ENCODE data around the gene SALL1. TPM values are rescaled to one million over a fixed set of nuclear protein-coding genes. Genes with fewer than 3 reads are reported as not detected.

SALL1 gene
- total and polyA plus RNA-seq, 2 of the 13 experiments (the other 11 are each of a cell fraction or from before 2014, with no cell fraction given) = 6.6 to 12.3 TPM

GRCh38 chr16:51149721-51150164, 1.3 kb downstream of the SALL1 start (continued):
- TF ChIP-seq, protein P1, sequence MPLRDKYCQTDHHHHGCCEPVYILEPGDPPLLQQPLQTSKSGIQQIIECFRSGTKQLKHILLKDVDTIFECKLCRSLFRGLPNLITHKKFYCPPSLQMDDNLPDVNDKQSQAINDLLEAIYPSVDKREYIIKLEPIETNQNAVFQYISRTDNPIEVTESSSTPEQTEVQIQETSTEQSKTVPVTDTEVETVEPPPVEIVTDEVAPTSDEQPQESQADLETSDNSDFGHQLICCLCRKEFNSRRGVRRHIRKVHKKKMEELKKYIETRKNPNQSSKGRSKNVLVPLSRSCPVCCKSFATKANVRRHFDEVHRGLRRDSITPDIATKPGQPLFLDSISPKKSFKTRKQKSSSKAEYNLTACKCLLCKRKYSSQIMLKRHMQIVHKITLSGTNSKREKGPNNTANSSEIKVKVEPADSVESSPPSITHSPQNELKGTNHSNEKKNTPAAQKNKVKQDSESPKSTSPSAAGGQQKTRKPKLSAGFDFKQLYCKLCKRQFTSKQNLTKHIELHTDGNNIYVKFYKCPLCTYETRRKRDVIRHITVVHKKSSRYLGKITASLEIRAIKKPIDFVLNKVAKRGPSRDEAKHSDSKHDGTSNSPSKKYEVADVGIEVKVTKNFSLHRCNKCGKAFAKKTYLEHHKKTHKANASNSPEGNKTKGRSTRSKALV (CRISPR knock-in tag; IDR thresholded peaks at IDR 0.05) = peak; percentile 65; the same call in 1 of the 2 replicates
- TF ChIP-seq, protein P2, sequence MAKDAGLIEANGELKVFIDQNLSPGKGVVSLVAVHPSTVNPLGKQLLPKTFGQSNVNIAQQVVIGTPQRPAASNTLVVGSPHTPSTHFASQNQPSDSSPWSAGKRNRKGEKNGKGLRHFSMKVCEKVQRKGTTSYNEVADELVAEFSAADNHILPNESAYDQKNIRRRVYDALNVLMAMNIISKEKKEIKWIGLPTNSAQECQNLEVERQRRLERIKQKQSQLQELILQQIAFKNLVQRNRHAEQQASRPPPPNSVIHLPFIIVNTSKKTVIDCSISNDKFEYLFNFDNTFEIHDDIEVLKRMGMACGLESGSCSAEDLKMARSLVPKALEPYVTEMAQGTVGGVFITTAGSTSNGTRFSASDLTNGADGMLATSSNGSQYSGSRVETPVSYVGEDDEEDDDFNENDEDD (CRISPR knock-in tag; IDR thresholded peaks at IDR 0.05; ENCODE audit: borderline replicate concordance) = no peak
- TF ChIP-seq MATR3 (CRISPR knock-in tag; IDR thresholded peaks at IDR 0.05) (no peak), ZNF784 (CRISPR knock-in tag; IDR thresholded peaks at IDR 0.05; ENCODE audit: borderline replicate concordance) (no peak), ZBTB40 (IDR thresholded peaks at IDR 0.05) (no peak), ZBTB40 (CRISPR knock-in tag; IDR thresholded peaks at IDR 0.05) (peak; percentile 25; the same call in 1 of the 2 replicates), ZNF619 (CRISPR knock-in tag; IDR thresholded peaks at IDR 0.05) (no peak), RARA (CRISPR knock-in tag; IDR thresholded peaks at IDR 0.05) (no peak)
- TF ChIP-seq, protein P3, sequence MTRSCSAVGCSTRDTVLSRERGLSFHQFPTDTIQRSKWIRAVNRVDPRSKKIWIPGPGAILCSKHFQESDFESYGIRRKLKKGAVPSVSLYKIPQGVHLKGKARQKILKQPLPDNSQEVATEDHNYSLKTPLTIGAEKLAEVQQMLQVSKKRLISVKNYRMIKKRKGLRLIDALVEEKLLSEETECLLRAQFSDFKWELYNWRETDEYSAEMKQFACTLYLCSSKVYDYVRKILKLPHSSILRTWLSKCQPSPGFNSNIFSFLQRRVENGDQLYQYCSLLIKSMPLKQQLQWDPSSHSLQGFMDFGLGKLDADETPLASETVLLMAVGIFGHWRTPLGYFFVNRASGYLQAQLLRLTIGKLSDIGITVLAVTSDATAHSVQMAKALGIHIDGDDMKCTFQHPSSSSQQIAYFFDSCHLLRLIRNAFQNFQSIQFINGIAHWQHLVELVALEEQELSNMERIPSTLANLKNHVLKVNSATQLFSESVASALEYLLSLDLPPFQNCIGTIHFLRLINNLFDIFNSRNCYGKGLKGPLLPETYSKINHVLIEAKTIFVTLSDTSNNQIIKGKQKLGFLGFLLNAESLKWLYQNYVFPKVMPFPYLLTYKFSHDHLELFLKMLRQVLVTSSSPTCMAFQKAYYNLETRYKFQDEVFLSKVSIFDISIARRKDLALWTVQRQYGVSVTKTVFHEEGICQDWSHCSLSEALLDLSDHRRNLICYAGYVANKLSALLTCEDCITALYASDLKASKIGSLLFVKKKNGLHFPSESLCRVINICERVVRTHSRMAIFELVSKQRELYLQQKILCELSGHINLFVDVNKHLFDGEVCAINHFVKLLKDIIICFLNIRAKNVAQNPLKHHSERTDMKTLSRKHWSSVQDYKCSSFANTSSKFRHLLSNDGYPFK (CRISPR knock-in tag; IDR thresholded peaks at IDR 0.05; ENCODE audit: borderline replicate concordance) = no peak
- TF ChIP-seq, protein P4, sequence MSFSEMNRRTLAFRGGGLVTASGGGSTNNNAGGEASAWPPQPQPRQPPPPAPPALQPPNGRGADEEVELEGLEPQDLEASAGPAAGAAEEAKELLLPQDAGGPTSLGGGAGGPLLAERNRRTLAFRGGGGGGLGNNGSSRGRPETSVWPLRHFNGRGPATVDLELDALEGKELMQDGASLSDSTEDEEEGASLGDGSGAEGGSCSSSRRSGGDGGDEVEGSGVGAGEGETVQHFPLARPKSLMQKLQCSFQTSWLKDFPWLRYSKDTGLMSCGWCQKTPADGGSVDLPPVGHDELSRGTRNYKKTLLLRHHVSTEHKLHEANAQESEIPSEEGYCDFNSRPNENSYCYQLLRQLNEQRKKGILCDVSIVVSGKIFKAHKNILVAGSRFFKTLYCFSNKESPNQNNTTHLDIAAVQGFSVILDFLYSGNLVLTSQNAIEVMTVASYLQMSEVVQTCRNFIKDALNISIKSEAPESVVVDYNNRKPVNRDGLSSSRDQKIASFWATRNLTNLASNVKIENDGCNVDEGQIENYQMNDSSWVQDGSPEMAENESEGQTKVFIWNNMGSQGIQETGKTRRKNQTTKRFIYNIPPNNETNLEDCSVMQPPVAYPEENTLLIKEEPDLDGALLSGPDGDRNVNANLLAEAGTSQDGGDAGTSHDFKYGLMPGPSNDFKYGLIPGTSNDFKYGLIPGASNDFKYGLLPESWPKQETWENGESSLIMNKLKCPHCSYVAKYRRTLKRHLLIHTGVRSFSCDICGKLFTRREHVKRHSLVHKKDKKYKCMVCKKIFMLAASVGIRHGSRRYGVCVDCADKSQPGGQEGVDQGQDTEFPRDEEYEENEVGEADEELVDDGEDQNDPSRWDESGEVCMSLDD (CRISPR knock-in tag; IDR thresholded peaks at IDR 0.05; ENCODE audit: borderline replicate concordance) = no peak

Measured in HepG2 (cell line).